HL-60 (cell line): ENCODE measurements around the gene CENPQ.

ENCODE experiments used
- CTCF ChIP-seq: IDR thresholded peaks from one replicate; pipeline ENCODE4 v1.5.1; 2011; ENCODE audit warnings: low read length, control low read depth, inconsistent platforms; ENCODE audit not compliant: insufficient read depth
- POLR2AphosphoS5 ChIP-seq: IDR thresholded peaks from 2 replicates; pipeline ENCODE4 v1.6.1; 2012; ENCODE audit warnings: low read depth
- REST ChIP-seq: IDR thresholded peaks from 2 replicates; pipeline ENCODE4 v1.6.1; 2012; ENCODE audit warnings: low read depth; ENCODE audit not compliant: insufficient replicate concordance
- SPI1 ChIP-seq: IDR thresholded peaks from 2 replicates; pipeline ENCODE4 v1.6.1; 2012; ENCODE audit warnings: low read depth, mild to moderate bottlenecking, borderline replicate concordance

- TF ChIP-seq CTCF (no peak), REST (no peak), POLR2AphosphoS5 (no peak), SPI1 (no peak)
Observed at GRCh38 chr6:49415358-49415757, 47.8 kb upstream of the CENPQ start.
